OCI-LY3 (cell line): ENCODE results near the gene NAXE.

Source experiments
- EZH2phosphoT487 ChIP-seq: fragments of 200-600 bp; shearing (Covaris generic); IDR thresholded peaks from 2 replicates; pipeline ENCODE4 v1.6.1; 2018; ENCODE audit warnings: antibody characterized with exemption, mixed run types, low read depth
- TF ChIP-seq, protein P1 (sequence below): fragments of 200-600, 300-600 bp; sonication (generic); IDR thresholded peaks from 2 replicates; pipeline ENCODE4 v1.5.1; 2014; ENCODE audit warnings: antibody characterized with exemption, low read length, low read depth

DNA sequence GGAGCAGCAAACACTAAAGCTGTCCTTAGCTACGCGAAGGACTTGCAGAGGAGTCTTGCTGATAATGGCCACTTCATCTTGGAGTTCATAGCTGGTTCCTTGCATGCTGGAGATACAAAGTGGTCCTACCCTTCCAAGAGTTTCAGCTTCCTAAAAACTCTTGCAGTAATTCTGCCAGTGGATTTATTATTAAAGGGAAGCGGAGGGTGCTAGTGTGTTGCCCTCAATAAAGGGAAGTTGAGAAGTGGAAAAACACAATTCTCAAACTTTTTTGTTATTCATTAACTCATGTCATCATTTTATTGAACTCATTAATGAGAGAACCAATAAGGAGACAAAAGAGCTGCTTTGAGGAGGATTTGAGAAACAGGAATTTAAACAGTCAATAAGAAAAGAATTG, 21.1 kb downstream of the NAXE start:
- TF ChIP-seq, protein P1, sequence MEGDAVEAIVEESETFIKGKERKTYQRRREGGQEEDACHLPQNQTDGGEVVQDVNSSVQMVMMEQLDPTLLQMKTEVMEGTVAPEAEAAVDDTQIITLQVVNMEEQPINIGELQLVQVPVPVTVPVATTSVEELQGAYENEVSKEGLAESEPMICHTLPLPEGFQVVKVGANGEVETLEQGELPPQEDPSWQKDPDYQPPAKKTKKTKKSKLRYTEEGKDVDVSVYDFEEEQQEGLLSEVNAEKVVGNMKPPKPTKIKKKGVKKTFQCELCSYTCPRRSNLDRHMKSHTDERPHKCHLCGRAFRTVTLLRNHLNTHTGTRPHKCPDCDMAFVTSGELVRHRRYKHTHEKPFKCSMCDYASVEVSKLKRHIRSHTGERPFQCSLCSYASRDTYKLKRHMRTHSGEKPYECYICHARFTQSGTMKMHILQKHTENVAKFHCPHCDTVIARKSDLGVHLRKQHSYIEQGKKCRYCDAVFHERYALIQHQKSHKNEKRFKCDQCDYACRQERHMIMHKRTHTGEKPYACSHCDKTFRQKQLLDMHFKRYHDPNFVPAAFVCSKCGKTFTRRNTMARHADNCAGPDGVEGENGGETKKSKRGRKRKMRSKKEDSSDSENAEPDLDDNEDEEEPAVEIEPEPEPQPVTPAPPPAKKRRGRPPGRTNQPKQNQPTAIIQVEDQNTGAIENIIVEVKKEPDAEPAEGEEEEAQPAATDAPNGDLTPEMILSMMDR: no peak
- no peak for TF ChIP-seq EZH2phosphoT487
